Measurements from ENCODE around the gene MAFG.

DNA sequence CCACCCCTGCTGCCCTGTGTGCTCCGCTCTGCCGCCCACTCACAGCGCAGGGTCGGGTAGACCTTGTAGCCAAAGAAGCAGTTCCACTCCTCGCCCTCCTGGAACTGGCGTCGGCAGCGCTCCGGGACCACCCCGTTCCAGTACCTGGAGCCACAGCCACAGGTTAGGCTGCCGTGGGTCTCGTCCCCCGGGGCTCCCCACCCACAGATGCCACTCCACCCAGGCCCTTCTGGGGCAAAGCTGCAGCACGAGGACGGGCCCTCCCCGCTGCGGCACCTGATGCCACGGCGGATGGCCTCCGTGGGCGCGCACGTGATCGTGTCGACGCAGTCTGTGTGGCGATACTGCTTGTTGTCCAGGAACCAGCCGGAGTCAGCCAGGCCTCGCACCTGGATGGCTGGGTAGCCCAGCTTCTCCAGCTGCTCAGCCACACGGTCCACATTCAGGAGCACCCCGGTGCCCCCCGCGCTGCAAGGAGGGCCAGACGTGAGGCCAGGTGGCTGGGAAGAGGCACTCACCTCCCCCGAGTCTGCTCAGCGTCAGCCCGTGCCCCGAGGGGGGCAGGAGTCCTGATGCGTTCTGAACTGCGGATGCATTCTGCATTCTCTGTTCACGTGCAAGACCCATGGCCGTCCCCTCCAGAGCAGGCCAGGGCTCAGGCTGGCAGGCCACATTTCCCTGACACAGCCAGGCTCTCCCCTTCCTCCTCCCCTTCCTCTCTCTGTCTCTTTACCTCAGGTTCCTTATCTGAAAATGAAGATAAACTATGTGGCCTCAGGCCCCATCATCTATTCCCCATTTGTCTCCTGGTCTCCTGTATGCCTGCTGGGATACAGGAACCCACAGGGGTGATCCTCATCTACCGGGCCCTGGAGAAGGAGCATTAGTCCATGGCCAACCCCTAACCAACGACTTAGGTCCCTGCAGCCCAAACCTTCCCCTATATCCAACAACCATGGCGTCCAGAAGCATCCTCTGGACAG lies 29.4 kb upstream of the MAFG start:
- TF ChIP-seq EP300 (IDR thresholded peaks at IDR 0.05) (no peak), POLR2A (IDR thresholded peaks at IDR 0.05) (no peak), POLR2AphosphoS5 (IDR thresholded peaks at IDR 0.05) (no peak)
- TF ChIP-seq, protein P1, sequence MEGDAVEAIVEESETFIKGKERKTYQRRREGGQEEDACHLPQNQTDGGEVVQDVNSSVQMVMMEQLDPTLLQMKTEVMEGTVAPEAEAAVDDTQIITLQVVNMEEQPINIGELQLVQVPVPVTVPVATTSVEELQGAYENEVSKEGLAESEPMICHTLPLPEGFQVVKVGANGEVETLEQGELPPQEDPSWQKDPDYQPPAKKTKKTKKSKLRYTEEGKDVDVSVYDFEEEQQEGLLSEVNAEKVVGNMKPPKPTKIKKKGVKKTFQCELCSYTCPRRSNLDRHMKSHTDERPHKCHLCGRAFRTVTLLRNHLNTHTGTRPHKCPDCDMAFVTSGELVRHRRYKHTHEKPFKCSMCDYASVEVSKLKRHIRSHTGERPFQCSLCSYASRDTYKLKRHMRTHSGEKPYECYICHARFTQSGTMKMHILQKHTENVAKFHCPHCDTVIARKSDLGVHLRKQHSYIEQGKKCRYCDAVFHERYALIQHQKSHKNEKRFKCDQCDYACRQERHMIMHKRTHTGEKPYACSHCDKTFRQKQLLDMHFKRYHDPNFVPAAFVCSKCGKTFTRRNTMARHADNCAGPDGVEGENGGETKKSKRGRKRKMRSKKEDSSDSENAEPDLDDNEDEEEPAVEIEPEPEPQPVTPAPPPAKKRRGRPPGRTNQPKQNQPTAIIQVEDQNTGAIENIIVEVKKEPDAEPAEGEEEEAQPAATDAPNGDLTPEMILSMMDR (IDR thresholded peaks at IDR 0.05), result no peak

Data from sigmoid colon (tissue), 4 donors.